Central memory CD4-positive, alpha-beta T cell (primary cell): Measurements from ENCODE around the gene CEND1.

ENCODE experiments used
- DNase-seq: peaks from one replicate; pipeline ENCODE4 v3.0.0; 2022

CEND1 gene

GRCh38 chr11:794766-795633 is 5.1 kb upstream of the CEND1 start:
- DNase-seq, result no peak

- DNase-seq, result no peak
Observed at GRCh38 chr11:794013-794765, 4.3 kb upstream of the CEND1 start.

- no peak for DNase-seq
Observed at GRCh38 chr11:793556-793955, 3.7 kb upstream of the CEND1 start.

- DNase-seq, result no peak
Observed at GRCh38 chr11:792873-793272, 3.0 kb upstream of the CEND1 start.

- no peak for DNase-seq
Observed at GRCh38 chr11:792535-792821, 2.6 kb upstream of the CEND1 start.

GRCh38 chr11:791658-792534 is 2.0 kb upstream of the CEND1 start:
- DNase-seq, result no peak

- no peak for DNase-seq
Observed at GRCh38 chr11:790721-791564, 1.1 kb upstream of the CEND1 start.

GRCh38 chr11:788953-789940 is 643 bp downstream of the CEND1 start:
- DNase-seq, result no peak

GRCh38 chr11:788009-788640 is 1.8 kb downstream of the CEND1 start:
- DNase-seq, result no peak

- DNase-seq, result no peak
Observed at GRCh38 chr11:787084-787675, 2.7 kb downstream of the CEND1 start.

GRCh38 chr11:786235-787083 is 3.4 kb downstream of the CEND1 start:
- no peak for DNase-seq

- DNase-seq, result no peak
Observed at GRCh38 chr11:783581-784015, 6.3 kb downstream of the CEND1 start.

GRCh38 chr11:782264-783174 is 7.4 kb downstream of the CEND1 start:
- DNase-seq, result no peak

GRCh38 chr11:779955-780532 is 9.8 kb downstream of the CEND1 start:
- no peak for DNase-seq

GRCh38 chr11:778976-779954 is 10.6 kb downstream of the CEND1 start:
- DNase-seq, result no peak
